Measurements from ENCODE around the gene HOOK2. TPM values are rescaled to one million over a fixed set of nuclear protein-coding genes. Genes with fewer than 3 reads are reported as not detected.

HOOK2 gene
- total and polyA plus RNA-seq, 2 of the 13 experiments (the other 11 are each of a cell fraction or from before 2014, with no cell fraction given), result 9.2 to 12.9 TPM

GRCh38 chr19:12793290-12794195 lies 18.2 kb upstream of the HOOK2 start (continued):
- TF ChIP-seq MXD1 (CRISPR knock-in tag; IDR thresholded peaks at IDR 0.05) (peak; percentile 45; the same call in 1 of the 2 replicates), ELK4 (CRISPR knock-in tag; IDR thresholded peaks at IDR 0.05; ENCODE audit: borderline replicate concordance) (peak; percentile 100; the same call in 1 of the 2 replicates), FOXK2 (IDR thresholded peaks at IDR 0.05) (no peak), SAFB2 (CRISPR knock-in tag; IDR thresholded peaks at IDR 0.05; ENCODE audit: borderline replicate concordance, low read depth) (no peak), BCL3 (CRISPR knock-in tag; IDR thresholded peaks at IDR 0.05) (peak; percentile 87), ZSCAN21 (CRISPR knock-in tag; IDR thresholded peaks at IDR 0.05; ENCODE audit: borderline replicate concordance) (no peak; the same call in 1 of the 2 replicates), DPF2 (CRISPR knock-in tag; IDR thresholded peaks at IDR 0.05; ENCODE audit: borderline replicate concordance, low read depth) (0 out of 2 replicates have a peak, but pooled peaks have one; percentile 33), ZNF724P (CRISPR knock-in tag; IDR thresholded peaks at IDR 0.05; ENCODE audit: borderline replicate concordance) (no peak; the same call in 1 of the 2 replicates), NFKB2 (CRISPR knock-in tag; IDR thresholded peaks at IDR 0.05; ENCODE audit: borderline replicate concordance) (no peak), AGO2 (optimal IDR thresholded peaks at IDR 0.05; ENCODE audit: low read depth, low read length) (peak; percentile 69), NCOA5 (CRISPR knock-in tag; IDR thresholded peaks at IDR 0.05) (no peak), HNRNPL (IDR thresholded peaks at IDR 0.05; ENCODE audit: low read depth, low read length) (peak; percentile 78; the same call in 1 of the 2 replicates), ZNF792 (CRISPR knock-in tag; IDR thresholded peaks at IDR 0.05) (no peak), CBX2 (IDR thresholded peaks at IDR 0.05; ENCODE audit: low read depth, low read length) (no peak), CBX2 (CRISPR knock-in tag; IDR thresholded peaks at IDR 0.05; ENCODE audit: low read depth) (no peak), ZNF326 (CRISPR knock-in tag; IDR thresholded peaks at IDR 0.05; ENCODE audit: borderline replicate concordance) (0 out of 2 replicates have a peak, but pooled peaks have one; percentile 65), CC2D1A (CRISPR knock-in tag; IDR thresholded peaks at IDR 0.05) (no peak), STAT6 (CRISPR knock-in tag; IDR thresholded peaks at IDR 0.05; ENCODE audit: borderline replicate concordance) (no peak), ZGPAT (CRISPR knock-in tag; IDR thresholded peaks at IDR 0.05) (peak; percentile 90), ZNF280B (CRISPR knock-in tag; IDR thresholded peaks at IDR 0.05; ENCODE audit: borderline replicate concordance) (peak; percentile 76)

All from HepG2 (cell line).